Measurements from ENCODE around the gene TPRN. TPM values are rescaled to one million over a fixed set of nuclear protein-coding genes. Genes with fewer than 3 reads are reported as not detected.

TPRN gene
- total and polyA plus RNA-seq, 8 donors = 6.7 to 21.7 (median 11.1) TPM

DNA sequence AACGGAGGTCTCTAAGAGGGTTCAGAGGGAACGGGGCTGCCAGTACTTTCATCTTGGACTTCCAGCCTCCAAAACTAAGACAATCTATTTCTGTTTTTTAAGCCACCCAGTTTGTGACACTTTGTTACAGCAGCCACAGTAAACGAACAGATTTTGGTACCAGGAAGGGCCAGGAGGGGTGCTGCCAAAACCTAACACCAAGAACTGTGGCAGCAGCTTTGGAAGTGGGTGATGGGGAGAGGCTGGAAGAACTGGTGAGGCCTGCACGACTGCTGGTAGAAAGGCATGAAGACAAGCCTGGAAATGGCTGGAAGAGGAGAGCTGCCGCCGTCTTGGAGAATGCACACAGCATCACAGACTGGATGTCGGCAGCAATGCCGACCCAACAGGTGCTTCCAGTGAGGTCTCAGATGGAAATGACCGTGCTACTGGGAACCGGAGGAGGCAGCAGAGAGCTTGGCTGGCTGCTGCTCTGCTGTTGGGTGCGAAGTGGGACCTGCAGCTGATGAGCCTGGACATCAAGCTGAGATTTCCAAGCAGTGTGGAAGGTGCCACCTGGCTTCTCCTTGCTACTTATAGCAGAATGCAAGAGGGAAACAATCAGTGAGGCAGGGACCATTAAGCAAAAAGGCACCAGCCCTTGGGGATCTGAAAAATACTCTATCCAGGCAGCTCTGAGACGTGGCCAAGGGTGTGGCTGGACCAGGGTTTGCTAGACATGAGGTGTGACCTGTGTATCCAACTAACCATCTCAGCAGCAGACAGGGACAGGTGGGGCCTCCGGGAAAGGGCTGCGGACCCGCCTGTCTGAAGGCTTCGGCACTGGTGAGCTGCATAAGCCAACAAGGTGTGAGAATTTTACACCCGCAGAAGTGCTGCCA lies 24.0 kb downstream of the TPRN start:
- H3K4me1 ChIP-seq = peaks cover 0 to 6% of the 10 kb centered on the region in 2 donors
- TF ChIP-seq, protein P1, sequence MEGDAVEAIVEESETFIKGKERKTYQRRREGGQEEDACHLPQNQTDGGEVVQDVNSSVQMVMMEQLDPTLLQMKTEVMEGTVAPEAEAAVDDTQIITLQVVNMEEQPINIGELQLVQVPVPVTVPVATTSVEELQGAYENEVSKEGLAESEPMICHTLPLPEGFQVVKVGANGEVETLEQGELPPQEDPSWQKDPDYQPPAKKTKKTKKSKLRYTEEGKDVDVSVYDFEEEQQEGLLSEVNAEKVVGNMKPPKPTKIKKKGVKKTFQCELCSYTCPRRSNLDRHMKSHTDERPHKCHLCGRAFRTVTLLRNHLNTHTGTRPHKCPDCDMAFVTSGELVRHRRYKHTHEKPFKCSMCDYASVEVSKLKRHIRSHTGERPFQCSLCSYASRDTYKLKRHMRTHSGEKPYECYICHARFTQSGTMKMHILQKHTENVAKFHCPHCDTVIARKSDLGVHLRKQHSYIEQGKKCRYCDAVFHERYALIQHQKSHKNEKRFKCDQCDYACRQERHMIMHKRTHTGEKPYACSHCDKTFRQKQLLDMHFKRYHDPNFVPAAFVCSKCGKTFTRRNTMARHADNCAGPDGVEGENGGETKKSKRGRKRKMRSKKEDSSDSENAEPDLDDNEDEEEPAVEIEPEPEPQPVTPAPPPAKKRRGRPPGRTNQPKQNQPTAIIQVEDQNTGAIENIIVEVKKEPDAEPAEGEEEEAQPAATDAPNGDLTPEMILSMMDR (IDR thresholded peaks at IDR 0.05) = peak; percentile 19 to 27
- H3K9me3 ChIP-seq = no peaks in the 10 kb centered on the region
- no peak overlapping the region for H3K4me3 ChIP-seq
- DNase-seq = no peak
- intact Hi-C loops (cut with DNase I) = no loop called here
- peak; percentile 55 for ATAC-seq
- peaks cover 0 to 49% of the 10 kb centered on the region in 2 donors for H3K36me3 ChIP-seq
- no peak overlapping the region for H3K27ac ChIP-seq
- peaks cover 0 to 45% of the 10 kb centered on the region in 2 donors for H3K27me3 ChIP-seq

DNA sequence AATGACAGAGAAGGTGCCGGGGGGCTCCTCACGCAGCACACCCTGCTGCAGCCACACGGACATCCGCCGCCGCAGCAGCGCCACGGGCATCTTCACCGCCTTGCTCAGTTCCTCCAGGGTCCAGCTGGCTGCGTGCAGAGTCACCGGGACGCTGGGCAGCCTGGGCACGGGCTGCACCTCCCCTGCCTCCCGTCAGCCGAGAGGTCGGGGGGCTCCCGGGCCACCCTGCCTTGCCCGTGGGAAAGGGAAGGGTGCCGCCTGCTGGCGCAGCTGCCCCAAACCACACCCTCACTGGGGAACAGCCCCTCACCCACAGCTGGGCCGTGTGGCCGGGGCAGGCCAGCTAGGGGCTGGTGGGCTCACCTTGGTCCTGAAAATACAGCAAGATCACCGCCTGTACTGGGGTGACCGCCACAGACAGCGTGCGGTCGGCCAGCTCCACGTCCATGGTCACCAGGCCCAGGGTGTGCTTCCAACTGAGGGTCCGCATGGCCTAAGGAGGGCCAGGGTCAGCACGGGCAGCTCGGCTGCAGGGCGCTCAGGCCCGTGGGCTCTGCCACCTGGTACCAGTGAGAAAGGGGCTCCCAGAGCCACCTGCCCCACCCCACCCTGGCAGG lies 25.1 kb downstream of the TPRN start:
- Histone ChIP-seq H3K36me3 (peaks cover 0 to 38% of the 10 kb centered on the region in 2 donors), H3K27ac (no peak overlapping the region), H3K4me1 (peaks cover 0 to 6% of the 10 kb centered on the region in 2 donors), H3K27me3 (peaks cover 5 to 56% of the 10 kb centered on the region in 2 donors), H3K9me3 (no peaks in the 10 kb centered on the region), H3K4me3 (no peak overlapping the region)
- TF ChIP-seq, protein P1 (IDR thresholded peaks at IDR 0.05) = no peak
- ATAC-seq (no peak), DNase-seq (no peak)
- intact Hi-C loops (cut with DNase I) = no loop called here

GRCh38 chr9:137174722-137175293 lies 25.7 kb downstream of the TPRN start:
- ATAC-seq = peak; percentile 9
- H3K27ac ChIP-seq = no peak overlapping the region
- H3K27me3 ChIP-seq = peaks cover 11 to 63% of the 10 kb centered on the region in 2 donors
- intact Hi-C loops (cut with DNase I) = no loop called here
- no peak overlapping the region for H3K4me3 ChIP-seq
- DNase-seq = no peak
- peaks cover 0 to 32% of the 10 kb centered on the region in 2 donors for H3K36me3 ChIP-seq
- no peaks in the 10 kb centered on the region for H3K9me3 ChIP-seq
- TF ChIP-seq, protein P1 (IDR thresholded peaks at IDR 0.05) = no peak
- H3K4me1 ChIP-seq = peaks cover 0 to 8% of the 10 kb centered on the region in 2 donors

DNA sequence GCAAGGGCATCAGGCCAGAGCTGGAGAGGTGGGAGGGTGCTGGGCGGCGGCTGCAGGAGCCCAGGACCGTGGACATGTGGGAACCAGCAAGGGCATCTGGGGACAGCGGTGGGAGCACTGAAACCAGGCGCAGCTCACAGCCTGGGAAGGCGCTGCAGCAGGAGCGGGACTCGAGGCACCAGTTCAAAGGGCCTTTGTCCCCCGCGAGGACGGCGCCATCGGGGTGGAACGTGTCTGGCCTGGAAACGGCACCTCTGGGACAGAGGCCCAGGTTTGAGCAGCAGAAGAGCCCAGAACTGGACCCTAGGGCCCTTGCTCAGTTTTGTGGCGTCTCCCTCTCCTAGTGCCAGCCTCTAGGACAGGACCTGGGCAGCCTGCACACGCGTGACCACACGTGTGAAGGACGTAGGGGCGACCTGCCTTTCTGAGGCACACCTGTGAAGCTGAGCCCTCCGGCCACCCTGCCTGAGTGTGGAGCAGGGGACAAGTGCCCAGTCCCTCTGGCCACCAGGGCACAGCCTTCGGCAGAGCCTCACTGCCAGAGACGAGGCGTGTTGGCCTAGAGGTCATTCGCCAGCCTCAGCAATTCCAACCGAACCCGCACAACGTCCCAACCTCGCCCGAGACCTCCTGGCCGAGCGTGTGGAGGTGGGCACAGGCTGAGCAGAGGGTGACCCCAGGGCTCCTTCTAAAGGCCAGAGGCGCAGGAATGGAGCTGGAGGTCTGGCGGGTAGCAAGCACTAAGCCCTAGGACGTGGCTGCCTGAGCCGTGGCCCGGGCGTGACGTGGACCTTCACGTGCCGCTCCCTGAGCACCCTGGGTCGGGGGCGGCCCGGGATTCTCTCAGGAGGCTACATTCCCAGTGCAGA lies 26.5 kb downstream of the TPRN start:
- Histone ChIP-seq H3K4me1 (peaks cover 0 to 15% of the 10 kb centered on the region in 2 donors), H3K9me3 (no peaks in the 10 kb centered on the region), H3K27ac (no peak overlapping the region), H3K36me3 (peaks cover 0 to 24% of the 10 kb centered on the region in 2 donors), H3K27me3 (peaks cover 19 to 70% of the 10 kb centered on the region in 2 donors), H3K4me3 (no peak overlapping the region)
- intact Hi-C loops (cut with DNase I) = no loop called here
- TF ChIP-seq, protein P1 (IDR thresholded peaks at IDR 0.05) = no peak
- DNase-seq (no peak), ATAC-seq (no peak)
